ENCODE results near the gene WNT9A. TPM values are rescaled to one million over a fixed set of nuclear protein-coding genes. Genes with fewer than 3 reads are reported as not detected.
A peak's percentile ranks its signal among the peaks of the same experiment; 100 is the strongest.
"Not testable (repeated sequence)": the region's sequence is repeated elsewhere in the genome, so short reads cannot be mapped to it uniquely, and the experiment has no call there.

Gene WNT9A
- polyA plus RNA-seq (2011; rRNA removed), result 0.74 and 0.91 TPM in 2 replicates
- polyA minus RNA-seq (2011; rRNA and poly(A)+ RNA removed), result 0.64 and 1.0 TPM in 2 replicates

GRCh38 chr1:227947676-227948492 lies at the start of gene WNT9A:
Gene WNT9A (minus strand): TSS chr1:227947932. CDS start chr1:227947887, 45 bp downstream.
- ChIA-PET POLR2A (interaction anchor here (1.0 kb wide), 2 partner anchors 154 to 160 kb away, joined by 3 read pairs; no protein-coding TSS in a partner anchor), CTCF (interaction anchor here (0.5 to 2.0 kb wide), 7 partner anchors 51 to 681 kb away, joined by 3 to 9 read pairs (median 3); no protein-coding TSS in a partner anchor)
- peak within 1 kb of the TSS; percentile 62 for H3K4me3 ChIP-seq (ENCODE audit: low read depth, low read length)
- TF ChIP-seq CTCF (IDR thresholded peaks at IDR 0.05; ENCODE audit: low read depth, low read length), result no peak
- H3K27ac ChIP-seq (ENCODE audit: low read depth, low read length), result no peak within 1 kb of the TSS
- DNase-seq (ENCODE audit: low read depth, low spot score), result no peak
- no peaks in the 10 kb centered on the region; the same call in 1 of the 2 replicates for H3K9me3 ChIP-seq (ENCODE audit: control insufficient read depth, insufficient read depth, low read length)
- H3K27me3 ChIP-seq (ENCODE audit: control insufficient read depth, insufficient read depth, low read length), result peaks cover 8% of the 10 kb centered on the region

GRCh38 chr1:227996187-227996950 lies 48.6 kb upstream of the WNT9A start:
- DNase-seq (ENCODE audit: low read depth, low spot score), result no peak
- Histone ChIP-seq H3K9me3 (ENCODE audit: control insufficient read depth, insufficient read depth, low read length) (peaks cover 8% of the 10 kb centered on the region; the same call in 1 of the 2 replicates), H3K27me3 (ENCODE audit: control insufficient read depth, insufficient read depth, low read length) (no peaks in the 10 kb centered on the region), H3K4me3 (ENCODE audit: low read depth, low read length) (no peak overlapping the region), H3K27ac (ENCODE audit: low read depth, low read length) (no peak overlapping the region)
- POLR2A ChIA-PET, result no interaction called here
- TF ChIP-seq CTCF (IDR thresholded peaks at IDR 0.05; ENCODE audit: low read depth, low read length), result no peak
- CTCF ChIA-PET, result no interaction called here

GRCh38 chr1:227994632-227995300 lies 47.0 kb upstream of the WNT9A start:
- no peak for TF ChIP-seq CTCF (IDR thresholded peaks at IDR 0.05; ENCODE audit: low read depth, low read length)
- Histone ChIP-seq H3K27me3 (ENCODE audit: control insufficient read depth, insufficient read depth, low read length) (no peaks in the 10 kb centered on the region), H3K9me3 (ENCODE audit: control insufficient read depth, insufficient read depth, low read length) (peaks cover 8% of the 10 kb centered on the region; the same call in 1 of the 2 replicates), H3K4me3 (ENCODE audit: low read depth, low read length) (no peak overlapping the region), H3K27ac (ENCODE audit: low read depth, low read length) (no peak overlapping the region)
- DNase-seq (ENCODE audit: low read depth, low spot score), result no peak
- ChIA-PET CTCF (no interaction called here), POLR2A (no interaction called here)

GRCh38 chr1:227987181-227987580 lies 39.4 kb upstream of the WNT9A start:
- CTCF ChIA-PET, result interaction anchor here (1.3 kb wide), 1 partner anchor 12 kb away, joined by 5 read pairs; no protein-coding TSS in a partner anchor
- no peak for DNase-seq (ENCODE audit: low read depth, low spot score)
- Histone ChIP-seq H3K9me3 (ENCODE audit: control insufficient read depth, insufficient read depth, low read length) (no peaks in the 10 kb centered on the region), H3K27ac (ENCODE audit: low read depth, low read length) (no peak overlapping the region), H3K4me3 (ENCODE audit: low read depth, low read length) (no peak overlapping the region), H3K27me3 (ENCODE audit: control insufficient read depth, insufficient read depth, low read length) (peaks cover 6% of the 10 kb centered on the region)
- no peak for TF ChIP-seq CTCF (IDR thresholded peaks at IDR 0.05; ENCODE audit: low read depth, low read length)
- POLR2A ChIA-PET, result no interaction called here

GRCh38 chr1:227975583-227976283 lies 28.0 kb upstream of the WNT9A start:
- H3K27me3 ChIP-seq (ENCODE audit: control insufficient read depth, insufficient read depth, low read length); CTCF ChIA-PET; POLR2A ChIA-PET; H3K4me3 ChIP-seq (ENCODE audit: low read depth, low read length); DNase-seq (ENCODE audit: low read depth, low spot score); H3K27ac ChIP-seq (ENCODE audit: low read depth, low read length): not testable (repeated sequence)
- peaks cover 13% of the 10 kb centered on the region; the same call in 1 of the 2 replicates for H3K9me3 ChIP-seq (ENCODE audit: control insufficient read depth, insufficient read depth, low read length)

- H3K4me3 ChIP-seq (ENCODE audit: low read depth, low read length); POLR2A ChIA-PET; H3K27me3 ChIP-seq (ENCODE audit: control insufficient read depth, insufficient read depth, low read length); H3K27ac ChIP-seq (ENCODE audit: low read depth, low read length); DNase-seq (ENCODE audit: low read depth, low spot score); CTCF ChIA-PET: not testable (repeated sequence)
- peaks cover 13% of the 10 kb centered on the region; the same call in 1 of the 2 replicates for H3K9me3 ChIP-seq (ENCODE audit: control insufficient read depth, insufficient read depth, low read length)
These were observed 26.1 kb upstream of the WNT9A start for GRCh38 chr1:227973724-227974288.

- CTCF ChIA-PET, result not testable (repeated sequence)
These were observed 25.2 kb upstream of the WNT9A start for GRCh38 chr1:227972843-227973374.

More at GRCh38 chr1:227972843-227973374, 25.2 kb upstream of the WNT9A start:
- POLR2A ChIA-PET; H3K4me3 ChIP-seq (ENCODE audit: low read depth, low read length); DNase-seq (ENCODE audit: low read depth, low spot score); H3K27ac ChIP-seq (ENCODE audit: low read depth, low read length); H3K27me3 ChIP-seq (ENCODE audit: control insufficient read depth, insufficient read depth, low read length): not testable (repeated sequence)
- peaks cover 13% of the 10 kb centered on the region; the same call in 1 of the 2 replicates for H3K9me3 ChIP-seq (ENCODE audit: control insufficient read depth, insufficient read depth, low read length)

All from AG04450 (cell line).